Spleen (tissue), 11 donors: ENCODE results near the gene TMEM72. TPM values are rescaled to one million over a fixed set of nuclear protein-coding genes. Genes with fewer than 3 reads are reported as not detected.
A peak's percentile ranks its signal among the peaks of the same experiment; 100 is the strongest.

Experiments
- DNase-seq: peaks from one replicate; pipeline ENCODE4 v3.0.0-alpha.2; 2020
- H3K27ac ChIP-seq, 8 donors: fragments of 200-600 bp; sonication (generic) in 7 of 8; 1 replicate in 4 of 8; 2 replicates in 4 of 8; pipeline versions ENCODE4 v1.5.0 to v1.8.0; 2016 to 2021; ENCODE audit warnings: inconsistent platforms in 4 of 8, mild to moderate bottlenecking in 4 of 8, moderate library complexity in 1 of 8
- H3K27me3 ChIP-seq, 7 donors: fragments of 200-600 bp; sonication (generic) in 6 of 7; replicated peaks in 1 of 7; 1 replicate in 4 of 7; 2 replicates in 3 of 7; pipeline versions ENCODE4 v1.5.0 to v1.8.0; 2016 to 2021; ENCODE audit warnings: inconsistent platforms in 3 of 7, mild to moderate bottlenecking in 1 of 7
- H3K36me3 ChIP-seq, 6 donors: fragments of 200-600 bp; sonication (generic) in 5 of 6; 1 replicate in 4 of 6; 2 replicates in 2 of 6; pipeline versions ENCODE4 v1.5.0 to v1.8.0; 2016 to 2021; ENCODE audit warnings: inconsistent platforms in 2 of 6
- H3K4me1 ChIP-seq, 6 donors: fragments of 200-600 bp; sonication (generic) in 5 of 6; 1 replicate in 3 of 6; 2 replicates in 3 of 6; pipeline versions ENCODE4 v1.5.0 to v1.8.0; 2016 to 2021; ENCODE audit warnings: inconsistent platforms in 3 of 6
- H3K4me3 ChIP-seq, 8 donors: fragments of 200-600 bp; sonication (generic) in 7 of 8; 1 replicate in 4 of 8; 2 replicates in 4 of 8; pipeline versions ENCODE4 v1.5.0 to v1.8.0; 2016 to 2021; ENCODE audit warnings: inconsistent platforms in 4 of 8, mild to moderate bottlenecking in 4 of 8, moderate library complexity in 2 of 8
- H3K9me3 ChIP-seq, 8 donors: fragments of 200-600 bp; sonication (generic) in 7 of 8; 1 replicate in 4 of 8; 2 replicates in 4 of 8; pipeline versions ENCODE4 v1.5.0 to v1.8.0; 2016 to 2021; ENCODE audit warnings: inconsistent platforms in 4 of 8
- CTCF ChIP-seq, 11 experiments: fragments of 200-600 bp in 7 of 11; fragments of 450-650 bp in 4 of 11; sonication (generic) in 4 of 11; IDR thresholded peaks in 8 of 11; conservative IDR thresholded peaks in 3 of 11; 1 replicate in 7 of 11; 2 replicates in 4 of 11; pipeline versions ENCODE4 v1.4.0 to v1.8.0; 2016 to 2021; ENCODE audit warnings: antibody characterized with exemption in 11 of 11, inconsistent platforms in 4 of 11, mild to moderate bottlenecking in 1 of 11
- POLR2A ChIP-seq, 3 donors: fragments of 450-650 bp; IDR thresholded peaks; one replicate each; pipeline ENCODE4 v1.5.1; 2017; ENCODE audit warnings: antibody characterized with exemption in 3 of 3, mild to moderate bottlenecking in 1 of 3
- POLR2AphosphoS5 ChIP-seq, 3 donors: sonication (generic); formaldehyde crosslinking; IDR thresholded peaks; one replicate each; pipeline ENCODE4 v1.5.1; 2017; ENCODE audit warnings: antibody characterized with exemption in 3 of 3
- WGBS, 5 donors: extraction: QIAGEN DNeasy Blood & Tissue Kit in 3 of 5; methylation state at CpG; one replicate each; pipeline versions ENCODE4 v1.1.5 to v1.1.7; 2013 to 2018; 5-methylcytosine and 5-hydroxymethylcytosine counted together
- intact Hi-C: fragments of 100-400 bp; cut with DNase I; formaldehyde crosslinking; loops from one replicate; pipeline ENCODE4 v1.15.0; 2023; ENCODE audit warnings: low total_unique reads
- polyA plus RNA-seq, 3 donors: library from polyadenylated mRNA; stranded (reverse); fragments of 200-250 nt; gene quantifications; one replicate each; pipeline ENCODE4 v1.2.1, GENCODE V29; 2013
- total RNA-seq, 7 donors: library from RNA; depleted of rRNA in 3 of 7; stranded (reverse); fragments of >200 nt in 3 of 7; fragmentation: NEBNext Ultra II Directional in 4 of 7; extraction: Animal tissue kit (Norgen Biotek cat#: 25700) in 4 of 7; gene quantifications; one replicate each; pipeline versions ENCODE4 v1.1.0 to v1.2.1, GENCODE V29; 2016 to 2021
- donor health status: healthy with polysubstance abuse.
- donor health status: DM: no; HTN: no; CAD: no; lungs with moderate emphysema.
- donor health status: DM: no; HTN: no; CAD: no.
- donor health status: Bipolar disorder and iron deficiency.
- donor health status: healthy.
- donor health status: DM: no; HTN: no; CAD: no.
- donor health status: DM: yes; HTN: yes; CAD: no.

The TMEM72 gene
- total and polyA plus RNA-seq, 10 donors: 0.04 TPM; not detected in 9

- H3K4me1 ChIP-seq: peaks cover 0 to 6% (median 4%) of the 10 kb centered on the region in 6 donors
- H3K4me3 ChIP-seq: no peak overlapping the region
- no peak overlapping the region for H3K27ac ChIP-seq
- WGBS, 5 donors: 93 to 95% (median 94%) methylated on average over 6 of the region's 6 CpGs
- no peak for TF ChIP-seq POLR2A (IDR thresholded peaks at IDR 0.05)
- TF ChIP-seq CTCF (IDR thresholded peaks at IDR 0.05 in 8 of 11, conservative IDR thresholded peaks at IDR 0.05 in 3 of 11): no peak
- TF ChIP-seq POLR2AphosphoS5 (IDR thresholded peaks at IDR 0.05): no peak
- intact Hi-C loops: no loop called here
- peaks cover 0 to 21% (median 6%) of the 10 kb centered on the region in 7 donors for H3K27me3 ChIP-seq
- no peak for DNase-seq
- H3K9me3 ChIP-seq: no peaks in the 10 kb centered on the region
- no peaks in the 10 kb centered on the region for H3K36me3 ChIP-seq
These were observed 41.1 kb upstream of the TMEM72 start for GRCh38 chr10:44870031-44870430.

DNA sequence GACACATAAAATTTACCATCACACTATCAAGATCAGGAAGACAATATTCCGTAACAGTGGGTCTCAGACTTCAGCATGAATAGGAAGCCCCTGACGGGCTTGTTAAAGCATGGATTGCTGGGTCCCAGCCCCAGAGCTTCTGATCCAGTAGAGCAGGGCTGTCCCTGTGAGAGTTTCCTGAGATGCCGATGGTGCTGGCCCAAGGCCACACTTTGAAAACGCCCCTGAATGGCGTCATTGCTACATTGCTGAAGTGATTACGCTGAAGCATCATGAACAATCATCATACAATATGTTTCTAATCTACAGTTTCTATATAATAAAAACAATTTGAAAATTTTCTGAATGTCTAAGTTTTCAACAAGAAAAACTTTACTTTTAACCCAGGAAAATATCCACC, 38.0 kb upstream of the TMEM72 start:
- WGBS, 5 donors: 68 to 87% (median 80%) methylated on average over 6 of the region's 6 CpGs
- no peak overlapping the region for H3K4me3 ChIP-seq
- peaks cover 0 to under 1% (median 0%) of the 10 kb centered on the region in 6 donors for H3K4me1 ChIP-seq
- no peak for TF ChIP-seq CTCF (IDR thresholded peaks at IDR 0.05 in 8 of 11, conservative IDR thresholded peaks at IDR 0.05 in 3 of 11)
- no peak for TF ChIP-seq POLR2A (IDR thresholded peaks at IDR 0.05)
- no peak for TF ChIP-seq POLR2AphosphoS5 (IDR thresholded peaks at IDR 0.05)
- DNase-seq: no peak
- peaks cover 0 to 8% (median 0%) of the 10 kb centered on the region in 7 donors for H3K27me3 ChIP-seq
- H3K27ac ChIP-seq: no peak overlapping the region
- H3K36me3 ChIP-seq: no peaks in the 10 kb centered on the region
- intact Hi-C loops: no loop called here
- H3K9me3 ChIP-seq: no peaks in the 10 kb centered on the region

DNA sequence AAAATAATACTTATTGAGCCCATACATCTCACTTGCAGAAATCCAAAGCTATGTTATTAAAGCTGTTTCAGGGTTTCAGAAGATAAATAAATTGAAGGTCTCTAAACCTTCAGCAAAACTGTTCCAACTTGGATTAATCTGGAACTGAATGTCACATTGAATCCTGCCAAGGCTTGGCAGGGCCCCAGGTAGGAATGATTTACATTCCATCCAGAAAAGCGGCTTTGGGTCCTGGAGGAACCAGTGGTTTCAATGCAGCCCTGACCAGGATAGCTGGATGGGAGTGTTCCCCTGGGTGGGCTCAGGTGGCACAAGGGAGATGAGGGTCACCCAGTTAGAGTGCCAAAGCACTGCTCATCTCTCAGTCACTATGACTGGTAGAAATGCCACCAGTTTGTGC, 37.0 kb upstream of the TMEM72 start:
- H3K9me3 ChIP-seq: no peaks in the 10 kb centered on the region
- DNase-seq: no peak
- H3K4me1 ChIP-seq: peaks cover 0 to 11% (median 10%) of the 10 kb centered on the region in 6 donors
- peaks cover 0 to 9% (median 0%) of the 10 kb centered on the region in 7 donors for H3K27me3 ChIP-seq
- no peak overlapping the region for H3K27ac ChIP-seq
- intact Hi-C loops: no loop called here
- no peak overlapping the region for H3K4me3 ChIP-seq
- TF ChIP-seq POLR2AphosphoS5 (IDR thresholded peaks at IDR 0.05) (no peak), POLR2A (IDR thresholded peaks at IDR 0.05) (no peak)
- H3K36me3 ChIP-seq: no peaks in the 10 kb centered on the region
- WGBS, 5 donors: 67 to 77% (median 73%) methylated on average over 1 of the region's 1 CpG

DNA sequence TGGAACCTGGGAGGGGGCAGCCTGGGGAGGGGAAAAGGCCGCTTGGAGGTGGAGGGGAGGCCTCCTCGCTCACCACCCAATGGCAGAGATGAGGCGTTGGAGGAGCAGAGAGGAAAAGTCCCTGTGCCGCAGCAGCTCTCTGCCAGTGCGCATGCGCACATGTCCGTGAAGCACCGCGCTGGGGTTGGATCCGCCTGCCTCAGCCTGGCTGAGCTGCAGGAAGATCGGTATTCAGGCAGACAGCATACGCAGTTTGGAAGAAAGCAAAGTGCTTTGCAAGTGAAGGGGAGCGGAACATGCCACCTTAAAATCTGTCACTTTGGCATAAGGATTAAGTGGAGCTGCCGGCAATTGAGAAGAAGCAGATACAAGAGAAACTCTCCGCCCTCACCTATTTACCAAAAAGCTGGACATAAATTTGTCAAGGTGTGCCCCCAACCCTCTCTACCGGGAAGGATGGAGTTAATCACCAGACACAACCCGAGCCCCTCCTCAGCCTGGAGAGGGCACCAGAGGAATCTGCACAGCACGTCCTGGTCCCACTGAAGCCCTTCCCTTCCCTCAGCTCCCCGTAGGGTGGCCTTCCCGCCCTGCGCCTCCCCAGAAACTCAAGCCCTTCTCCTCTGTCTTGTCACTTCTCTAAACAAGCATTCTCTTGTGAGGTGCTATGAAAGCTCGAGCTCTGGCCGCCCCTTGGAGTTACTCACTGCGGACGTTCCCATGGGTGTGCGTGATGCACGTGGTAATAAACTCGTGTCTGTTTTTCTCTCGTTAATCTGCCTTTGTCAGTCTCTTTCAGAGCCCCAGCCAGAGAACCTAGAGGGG, 32.2 kb upstream of the TMEM72 start:
- Histone ChIP-seq H3K9me3 (no peaks in the 10 kb centered on the region), H3K4me3 (peak overlapping the region; percentile 4 to 68 (median 26)), H3K27me3 (peaks cover 0 to 47% (median 0%) of the 10 kb centered on the region in 7 donors), H3K4me1 (peaks cover 0 to 17% (median 15%) of the 10 kb centered on the region in 6 donors), H3K27ac (no peak overlapping the region), H3K36me3 (no peaks in the 10 kb centered on the region)
- TF ChIP-seq POLR2AphosphoS5 (IDR thresholded peaks at IDR 0.05): peak in 2 of 3 donors; percentile 53 to 64
- no peak for TF ChIP-seq CTCF (IDR thresholded peaks at IDR 0.05 in 8 of 11, conservative IDR thresholded peaks at IDR 0.05 in 3 of 11)
- no peak for TF ChIP-seq POLR2A (IDR thresholded peaks at IDR 0.05)
- intact Hi-C loops: no loop called here
- WGBS, 5 donors: 10 to 14% (median 12%) methylated on average over 28 to 29 of the region's 29 CpGs
- peak; percentile 90 for DNase-seq
